ENCODE data around the gene PODNL1. TPM values are rescaled to one million over a fixed set of nuclear protein-coding genes. Genes with fewer than 3 reads are reported as not detected.

PODNL1 gene
- total RNA-seq, 1 donor from 2014 or later = not detected

DNA sequence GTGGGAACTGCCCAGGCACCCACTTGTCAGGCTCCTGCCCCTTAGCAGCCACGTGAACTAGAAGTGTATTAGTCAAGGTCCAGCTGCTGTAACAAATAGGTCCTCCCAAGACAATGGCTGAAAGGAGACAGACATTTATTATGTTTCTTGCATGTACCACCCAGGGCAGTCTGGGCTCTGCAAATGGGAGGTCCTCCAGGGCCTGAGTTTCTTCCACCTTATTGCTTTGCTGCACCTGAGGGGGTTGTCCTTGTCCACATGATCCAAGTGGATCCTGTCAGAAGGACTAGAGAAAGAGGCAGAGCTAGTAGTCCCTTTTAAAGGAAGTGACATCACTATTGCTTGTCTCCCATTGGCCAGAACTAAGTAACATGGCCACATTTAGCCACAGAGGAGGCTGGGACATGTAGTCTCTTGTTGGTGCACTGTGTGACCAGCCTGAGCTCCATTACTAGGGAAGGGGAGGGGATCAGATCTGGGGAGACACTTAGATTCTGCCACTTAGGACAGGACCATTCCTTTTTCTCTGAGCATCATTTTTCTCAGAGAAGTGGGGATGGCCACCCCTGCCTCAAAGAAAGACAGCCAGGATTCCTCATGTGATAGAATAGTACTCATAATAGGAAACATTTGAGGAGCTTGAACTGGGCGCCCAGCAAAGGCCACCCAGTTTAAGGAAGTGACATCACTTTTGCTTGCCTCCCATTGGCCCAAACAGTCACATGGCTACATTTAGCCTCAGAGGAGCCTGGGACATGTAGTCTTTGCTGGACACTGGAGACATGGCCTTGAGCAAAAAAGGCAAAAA, 17.1 kb downstream of the PODNL1 start:
- TF ChIP-seq, protein P1, sequence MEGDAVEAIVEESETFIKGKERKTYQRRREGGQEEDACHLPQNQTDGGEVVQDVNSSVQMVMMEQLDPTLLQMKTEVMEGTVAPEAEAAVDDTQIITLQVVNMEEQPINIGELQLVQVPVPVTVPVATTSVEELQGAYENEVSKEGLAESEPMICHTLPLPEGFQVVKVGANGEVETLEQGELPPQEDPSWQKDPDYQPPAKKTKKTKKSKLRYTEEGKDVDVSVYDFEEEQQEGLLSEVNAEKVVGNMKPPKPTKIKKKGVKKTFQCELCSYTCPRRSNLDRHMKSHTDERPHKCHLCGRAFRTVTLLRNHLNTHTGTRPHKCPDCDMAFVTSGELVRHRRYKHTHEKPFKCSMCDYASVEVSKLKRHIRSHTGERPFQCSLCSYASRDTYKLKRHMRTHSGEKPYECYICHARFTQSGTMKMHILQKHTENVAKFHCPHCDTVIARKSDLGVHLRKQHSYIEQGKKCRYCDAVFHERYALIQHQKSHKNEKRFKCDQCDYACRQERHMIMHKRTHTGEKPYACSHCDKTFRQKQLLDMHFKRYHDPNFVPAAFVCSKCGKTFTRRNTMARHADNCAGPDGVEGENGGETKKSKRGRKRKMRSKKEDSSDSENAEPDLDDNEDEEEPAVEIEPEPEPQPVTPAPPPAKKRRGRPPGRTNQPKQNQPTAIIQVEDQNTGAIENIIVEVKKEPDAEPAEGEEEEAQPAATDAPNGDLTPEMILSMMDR (IDR thresholded peaks at IDR 0.05; ENCODE audit: unreplicated experiment) = no peak
- no peak for DNase-seq (ENCODE audit: low spot score, unreplicated experiment)
- Mint-ChIP-seq H3K36me3 (ENCODE audit: insufficient read depth) (peaks cover 43% of the 10 kb centered on the region), H3K4me3 (ENCODE audit: low read depth) (no peak overlapping the region), H3K27ac (no peak overlapping the region), H3K4me1 (ENCODE audit: low read depth) (no peaks in the 10 kb centered on the region), H3K27me3 (no peaks in the 10 kb centered on the region), H3K9me3 (ENCODE audit: low read depth) (no peaks in the 10 kb centered on the region)

DNA sequence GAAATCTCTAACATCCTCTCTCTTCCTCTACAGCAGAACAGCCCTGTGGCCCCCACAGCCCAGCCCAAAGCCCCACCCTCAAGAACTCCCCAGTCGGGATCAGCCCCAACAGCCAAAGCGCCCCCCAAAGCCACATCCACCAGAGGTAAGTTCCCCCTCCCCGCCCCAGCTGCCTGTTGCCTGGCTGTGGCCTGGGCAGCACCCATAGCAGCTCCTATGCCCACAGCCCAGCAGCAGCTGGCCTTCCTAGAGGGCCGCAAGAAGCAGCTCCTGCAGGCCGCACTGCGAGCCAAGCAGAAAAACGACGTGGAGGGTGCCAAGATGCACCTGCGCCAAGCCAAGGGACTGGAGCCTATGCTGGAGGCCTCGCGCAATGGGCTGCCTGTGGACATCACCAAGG, 17.7 kb downstream of the PODNL1 start:
- Mint-ChIP-seq H3K27me3 (no peaks in the 10 kb centered on the region), H3K36me3 (ENCODE audit: insufficient read depth) (peaks cover 42% of the 10 kb centered on the region), H3K9me3 (ENCODE audit: low read depth) (no peaks in the 10 kb centered on the region), H3K4me3 (ENCODE audit: low read depth) (no peak overlapping the region), H3K27ac (no peak overlapping the region), H3K4me1 (ENCODE audit: low read depth) (no peaks in the 10 kb centered on the region)
- TF ChIP-seq, protein P1 (IDR thresholded peaks at IDR 0.05; ENCODE audit: unreplicated experiment) = no peak
- DNase-seq (ENCODE audit: low spot score, unreplicated experiment) = no peak

DNA sequence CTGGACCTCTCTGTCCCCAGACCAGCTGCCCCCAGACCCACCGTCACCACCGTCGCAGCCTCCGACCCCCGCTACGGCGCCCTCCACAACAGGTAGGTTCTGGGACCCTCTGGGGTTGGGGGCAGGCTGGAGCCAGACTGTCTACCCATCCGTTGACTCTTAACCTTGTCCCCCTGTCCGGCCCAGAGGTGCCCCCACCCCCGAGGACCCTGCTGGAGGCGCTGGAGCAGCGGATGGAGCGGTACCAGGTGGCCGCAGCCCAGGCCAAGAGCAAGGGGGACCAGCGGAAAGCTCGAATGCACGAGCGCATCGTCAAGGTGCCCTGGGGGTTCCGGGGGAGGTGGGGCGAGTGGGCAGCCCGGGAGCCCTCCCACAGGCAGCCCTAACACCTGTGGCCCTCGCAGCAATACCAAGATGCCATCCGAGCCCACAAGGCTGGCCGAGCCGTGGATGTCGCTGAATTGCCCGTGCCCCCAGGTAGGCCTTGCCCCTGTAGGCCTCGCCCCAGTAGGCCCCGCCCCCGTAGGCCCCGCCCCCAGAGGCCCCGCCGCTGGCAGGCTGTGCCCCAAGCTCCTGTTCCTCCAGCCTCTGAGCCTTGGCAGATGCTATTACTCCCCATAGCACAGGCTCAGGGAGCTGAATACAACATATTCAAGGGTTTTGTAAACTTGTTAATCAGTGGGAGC, 19.3 kb downstream of the PODNL1 start:
- TF ChIP-seq, protein P1 (IDR thresholded peaks at IDR 0.05; ENCODE audit: unreplicated experiment) = no peak
- no peak for DNase-seq (ENCODE audit: low spot score, unreplicated experiment)
- Mint-ChIP-seq H3K9me3 (ENCODE audit: low read depth) (no peaks in the 10 kb centered on the region), H3K4me3 (ENCODE audit: low read depth) (no peak overlapping the region), H3K36me3 (ENCODE audit: insufficient read depth) (peaks cover 35% of the 10 kb centered on the region), H3K27me3 (no peaks in the 10 kb centered on the region), H3K4me1 (ENCODE audit: low read depth) (no peaks in the 10 kb centered on the region), H3K27ac (no peak overlapping the region)

DNA sequence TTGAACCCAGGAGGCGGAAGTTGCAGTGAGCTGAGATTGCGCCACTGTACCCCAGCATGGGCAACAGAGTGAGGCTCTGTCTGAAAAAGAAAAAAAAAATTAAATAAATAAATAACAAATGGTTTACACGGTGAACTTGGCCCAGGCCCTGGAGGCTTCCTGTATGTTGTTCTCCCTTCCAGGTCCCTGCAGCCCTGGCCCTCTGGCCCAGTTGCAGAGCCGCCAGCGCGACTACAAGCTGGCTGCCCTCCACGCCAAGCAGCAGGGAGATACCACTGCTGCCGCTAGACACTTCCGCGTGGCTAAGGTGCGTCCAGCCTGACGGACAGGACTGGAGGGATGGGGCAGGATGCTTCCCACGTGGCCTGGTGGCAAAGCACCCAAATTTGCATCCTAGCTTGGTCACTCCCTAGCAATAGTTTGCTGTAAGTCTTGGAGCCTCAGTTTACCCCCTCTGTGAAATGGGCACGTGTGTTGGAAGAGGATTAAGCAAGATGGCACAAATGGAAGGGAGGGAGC, 20.3 kb downstream of the PODNL1 start:
- Mint-ChIP-seq H3K9me3 (ENCODE audit: low read depth) (no peaks in the 10 kb centered on the region), H3K27me3 (no peaks in the 10 kb centered on the region), H3K27ac (no peak overlapping the region), H3K4me1 (ENCODE audit: low read depth) (no peaks in the 10 kb centered on the region), H3K4me3 (ENCODE audit: low read depth) (no peak overlapping the region), H3K36me3 (ENCODE audit: insufficient read depth) (peaks cover 35% of the 10 kb centered on the region)
- DNase-seq (ENCODE audit: low spot score, unreplicated experiment) = no peak
- TF ChIP-seq, protein P1 (IDR thresholded peaks at IDR 0.05; ENCODE audit: unreplicated experiment) = no peak

DNA sequence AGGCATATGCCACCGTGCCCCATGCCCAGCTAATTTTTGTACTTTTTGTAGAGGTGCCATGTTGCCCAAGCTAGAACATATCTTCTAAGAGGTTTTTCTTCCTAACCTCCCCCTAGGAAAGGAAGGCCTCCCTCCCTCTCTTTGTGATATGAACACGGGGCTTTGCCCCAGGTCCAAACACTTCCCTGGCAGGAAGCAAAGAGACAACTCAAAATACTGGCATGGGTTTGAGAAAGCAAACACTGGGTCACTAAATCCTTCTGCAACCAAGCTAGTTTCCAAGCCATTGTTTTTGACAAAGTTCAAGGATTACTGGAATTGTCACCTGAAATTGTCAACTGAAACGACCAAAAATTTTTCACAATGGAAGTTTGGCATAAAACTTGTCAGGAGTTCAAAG, 23.4 kb downstream of the PODNL1 start:
- Mint-ChIP-seq H3K36me3 (ENCODE audit: insufficient read depth) (peaks cover 17% of the 10 kb centered on the region), H3K9me3 (ENCODE audit: low read depth) (no peaks in the 10 kb centered on the region), H3K4me1 (ENCODE audit: low read depth) (no peaks in the 10 kb centered on the region), H3K27ac (no peak overlapping the region), H3K4me3 (ENCODE audit: low read depth) (no peak overlapping the region), H3K27me3 (no peaks in the 10 kb centered on the region)
- no peak for DNase-seq (ENCODE audit: low spot score, unreplicated experiment)
- TF ChIP-seq, protein P1 (IDR thresholded peaks at IDR 0.05; ENCODE audit: unreplicated experiment) = no peak
